NCI-H1105 treated with DMSO at 0.1 percent for 48 hours (cell line): ENCODE measurements around the gene TSEN54.

Experiments
- DNase-seq: peaks from one replicate; lab custom pipeline; 2025; lab: John Stamatoyannopoulos, UW

TSEN54 gene

DNA sequence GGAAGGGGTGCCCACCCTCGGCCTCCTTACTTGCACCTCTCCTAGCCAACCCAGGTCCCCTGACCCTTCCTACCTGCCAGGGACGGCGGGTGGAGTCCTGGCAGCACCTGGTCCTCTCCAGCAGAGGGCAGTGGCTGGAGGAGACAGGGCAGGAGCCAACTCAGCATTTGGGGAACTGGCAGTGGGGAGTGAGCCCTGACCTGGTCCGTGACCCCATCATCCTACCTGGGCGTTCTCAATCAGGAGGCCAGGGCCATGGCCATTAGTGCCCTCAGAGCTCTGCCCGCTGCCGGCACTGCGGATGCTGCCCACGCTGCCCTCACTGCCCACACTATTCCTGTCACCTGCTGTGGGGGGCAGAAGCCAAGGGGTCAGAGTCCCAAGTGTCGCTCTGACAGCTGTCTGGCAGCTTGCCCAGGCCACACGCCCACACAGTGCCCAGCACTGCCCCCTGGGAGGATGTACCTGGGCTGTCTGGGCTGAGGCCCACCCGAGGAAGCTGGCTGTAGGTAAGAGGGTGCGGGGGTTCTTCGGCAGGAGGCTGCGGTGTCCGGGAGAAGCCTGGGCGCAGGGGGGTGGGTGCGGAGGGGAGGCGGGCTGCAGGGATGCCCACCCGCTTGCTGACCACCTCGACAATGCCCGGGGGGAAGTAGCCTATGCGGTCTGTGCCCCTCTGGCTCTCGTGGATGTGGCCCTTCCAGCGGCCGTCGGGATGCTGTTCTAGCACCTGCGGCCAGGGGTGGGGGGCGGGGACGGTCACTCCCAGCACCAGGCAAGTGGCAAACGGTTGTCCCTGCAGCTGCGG lies 11.8 kb upstream of the TSEN54 start:
- DNase-seq: no peak

DNA sequence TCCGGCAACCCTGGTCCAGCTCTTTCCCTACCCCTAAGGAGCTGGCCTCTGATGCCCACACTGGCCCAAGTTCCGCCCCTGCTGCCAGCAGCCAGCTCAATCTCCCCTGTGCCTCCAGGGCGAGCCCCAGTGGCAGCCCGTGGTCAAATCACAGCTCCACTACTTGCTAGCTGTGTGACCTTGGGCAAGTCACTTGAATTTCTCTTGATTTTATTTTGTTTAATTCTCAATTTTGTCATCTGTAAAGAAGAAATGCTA lies 11.2 kb upstream of the TSEN54 start:
- no peak for DNase-seq

DNA sequence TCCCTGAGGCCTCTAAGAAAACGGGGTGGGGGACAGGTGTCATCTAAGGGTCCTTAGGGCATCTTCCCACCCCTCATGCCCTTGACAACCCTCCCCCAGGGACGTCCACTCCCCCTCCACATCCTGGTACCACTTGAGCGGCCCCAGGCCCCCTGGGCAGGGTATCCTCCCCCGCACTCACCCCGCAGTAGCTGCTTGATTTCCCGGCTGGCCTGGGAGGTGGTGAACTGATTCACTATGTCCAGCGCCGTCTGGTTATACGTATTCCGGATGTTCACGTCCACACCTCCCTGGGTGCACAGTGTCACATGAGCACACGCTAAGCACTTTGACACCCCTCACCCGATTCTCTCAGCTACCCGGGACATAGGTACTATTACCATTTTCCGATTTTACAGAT lies 10.7 kb upstream of the TSEN54 start:
- no peak for DNase-seq

DNA sequence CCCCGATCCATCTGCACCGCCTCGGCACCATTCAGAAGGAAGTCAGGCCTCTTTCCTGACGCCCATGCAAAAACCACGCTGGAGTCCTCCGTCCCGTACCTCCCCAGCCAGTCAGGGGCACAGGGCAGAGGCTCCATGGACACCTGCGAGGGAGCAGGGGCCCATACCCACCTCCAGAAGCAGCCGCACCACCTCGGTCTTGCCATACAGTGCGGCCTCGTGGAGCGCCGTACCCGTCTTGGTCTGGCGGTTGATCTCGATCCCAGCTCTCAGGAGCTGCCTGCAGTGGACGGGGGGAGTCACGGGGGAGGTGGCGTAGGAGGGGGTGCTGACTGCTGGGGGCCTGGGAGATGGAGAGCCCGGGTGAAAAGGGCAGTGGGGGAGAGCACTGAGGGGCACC lies 10.2 kb upstream of the TSEN54 start:
- DNase-seq: no peak

DNA sequence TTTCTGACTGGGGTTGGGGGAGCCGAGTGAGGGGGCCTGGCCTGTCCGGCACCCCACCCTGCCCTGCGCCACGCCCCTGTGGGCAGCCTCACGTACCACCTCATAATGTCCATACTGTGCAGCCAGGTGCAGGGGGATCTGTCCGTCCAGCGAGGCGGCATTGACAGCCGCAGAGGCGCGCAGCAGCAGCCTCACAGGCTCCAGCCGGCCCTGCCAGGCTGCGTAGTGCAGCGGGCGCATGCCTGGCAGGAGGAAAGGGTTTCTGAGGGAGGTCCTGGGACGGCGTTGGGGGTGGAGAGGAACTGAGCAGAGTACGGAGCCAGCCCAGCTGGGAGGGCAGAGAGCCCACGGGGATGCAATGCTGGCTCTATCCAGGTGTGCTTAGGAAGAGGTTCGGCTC lies 9.4 kb upstream of the TSEN54 start:
- DNase-seq: no peak

DNA sequence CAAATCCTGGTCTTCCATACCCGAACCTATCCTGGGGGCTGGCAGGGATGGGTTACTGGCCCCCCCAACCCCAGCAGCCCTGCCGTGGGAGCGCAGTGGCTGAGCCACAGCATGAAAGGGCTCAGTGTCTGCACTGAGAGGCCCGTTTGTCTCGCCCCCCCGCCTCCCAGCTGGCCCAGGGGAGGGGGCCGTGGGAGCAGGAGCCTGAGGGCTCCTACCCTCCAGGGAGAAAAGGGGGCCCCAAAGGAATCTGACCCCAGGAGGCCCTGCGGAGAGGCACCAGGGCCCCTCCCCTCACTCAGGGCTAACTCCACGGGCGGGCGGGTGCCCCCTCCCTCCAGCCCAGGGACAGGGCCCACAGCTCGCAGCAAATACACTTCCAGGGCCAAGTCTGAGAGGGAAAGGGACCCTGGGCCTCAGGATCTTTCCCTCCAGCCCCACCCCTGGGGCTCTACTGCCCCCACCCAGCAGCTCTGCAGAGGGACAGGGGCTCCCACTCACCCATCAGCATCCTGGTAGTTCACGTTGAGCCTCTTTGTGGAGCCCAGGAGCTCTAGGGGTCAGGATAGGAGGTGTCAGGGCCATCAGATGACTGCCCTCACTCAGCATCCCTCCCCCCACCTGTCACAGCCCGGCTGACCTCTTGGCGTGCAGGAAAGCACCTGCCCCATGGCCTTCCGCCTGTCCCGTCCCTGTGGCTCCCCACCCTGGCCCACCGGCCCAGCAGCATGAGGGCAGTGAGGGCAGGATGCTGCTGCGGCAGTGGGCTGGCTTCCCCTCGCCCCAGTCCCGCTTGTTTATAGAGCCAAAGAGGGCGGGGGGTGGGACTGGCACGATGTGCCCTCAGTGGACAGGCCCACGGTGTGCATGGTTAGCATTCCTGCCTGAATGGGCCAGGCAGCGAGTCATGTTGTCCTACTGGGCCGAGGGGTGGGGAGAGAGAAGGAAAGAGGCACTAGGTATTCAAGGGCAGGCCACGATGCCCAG lies 8.3 kb upstream of the TSEN54 start:
- no peak for DNase-seq

DNA sequence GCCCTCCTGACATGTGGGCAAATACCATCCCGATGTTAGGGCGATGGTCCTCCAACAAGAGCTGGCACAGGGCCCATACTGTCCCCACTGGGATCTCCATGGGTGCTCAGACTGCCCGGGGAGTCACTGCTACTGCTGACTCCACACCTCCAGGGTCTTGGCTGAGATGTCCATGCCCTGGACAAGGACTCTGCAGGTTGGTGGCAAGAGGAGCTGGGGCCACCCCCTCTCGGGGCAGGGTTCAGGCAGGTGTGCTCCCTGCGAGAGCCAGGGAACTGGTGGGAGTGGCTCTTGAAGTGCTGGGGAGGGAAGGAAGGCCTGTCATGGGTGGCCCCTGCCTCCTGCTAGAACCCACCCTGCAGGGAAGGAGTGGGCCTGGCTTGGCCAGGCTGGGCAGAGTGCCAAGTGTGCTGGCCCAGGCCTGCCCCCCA lies 7.4 kb upstream of the TSEN54 start:
- DNase-seq: no peak

DNA sequence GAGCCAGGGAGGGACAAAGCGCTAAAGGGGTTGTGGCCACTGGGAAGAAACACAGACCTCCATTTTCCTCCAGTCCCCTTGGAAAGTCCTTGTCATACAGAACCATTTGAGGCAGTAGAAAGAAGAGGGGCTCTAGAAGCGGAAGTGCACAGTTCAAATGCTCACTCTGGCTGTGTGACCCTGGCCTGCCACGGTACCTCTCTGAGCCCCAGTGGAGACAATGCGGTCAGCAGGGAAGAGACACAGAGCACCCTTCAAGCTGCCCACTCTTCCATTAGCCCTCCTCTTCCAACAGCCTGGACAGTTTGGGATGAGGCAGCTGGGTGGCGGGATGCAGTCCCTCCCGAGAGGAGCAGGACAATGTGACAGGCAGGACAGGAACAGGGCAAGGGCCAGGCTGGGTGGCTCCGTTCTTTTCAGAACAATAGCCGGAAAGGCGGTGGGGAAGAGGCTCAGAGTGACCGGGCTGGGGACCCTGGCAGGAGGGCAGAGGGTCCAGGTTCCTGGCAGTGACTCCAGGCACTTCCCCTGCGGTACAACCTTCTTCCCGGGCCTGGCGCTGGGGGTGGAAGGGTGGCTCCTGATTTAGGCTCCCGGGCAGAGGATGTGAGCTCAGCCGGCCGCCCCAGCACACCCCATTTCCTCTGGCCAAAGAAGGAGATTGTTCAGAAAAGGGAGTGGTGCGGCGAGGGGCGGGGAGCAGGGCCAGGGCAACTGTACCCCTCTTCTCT lies 6.6 kb upstream of the TSEN54 start:
- no peak for DNase-seq

DNA sequence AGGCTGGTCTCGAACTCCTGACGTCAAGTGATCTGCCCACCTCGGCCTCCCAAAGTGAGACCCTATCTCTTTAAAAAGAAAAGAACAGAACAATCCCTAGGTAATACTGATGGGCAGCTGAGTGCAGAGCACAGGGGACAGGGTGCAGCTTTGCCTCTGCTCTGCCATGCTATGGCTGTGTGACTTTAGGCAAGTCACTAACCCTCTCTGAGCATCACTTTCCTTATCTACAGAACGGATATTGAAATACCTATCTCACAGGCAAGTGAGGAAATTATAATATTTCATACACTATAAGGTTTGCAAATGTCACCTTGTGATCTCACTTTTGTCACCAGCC lies 5.1 kb upstream of the TSEN54 start:
- no peak for DNase-seq

DNA sequence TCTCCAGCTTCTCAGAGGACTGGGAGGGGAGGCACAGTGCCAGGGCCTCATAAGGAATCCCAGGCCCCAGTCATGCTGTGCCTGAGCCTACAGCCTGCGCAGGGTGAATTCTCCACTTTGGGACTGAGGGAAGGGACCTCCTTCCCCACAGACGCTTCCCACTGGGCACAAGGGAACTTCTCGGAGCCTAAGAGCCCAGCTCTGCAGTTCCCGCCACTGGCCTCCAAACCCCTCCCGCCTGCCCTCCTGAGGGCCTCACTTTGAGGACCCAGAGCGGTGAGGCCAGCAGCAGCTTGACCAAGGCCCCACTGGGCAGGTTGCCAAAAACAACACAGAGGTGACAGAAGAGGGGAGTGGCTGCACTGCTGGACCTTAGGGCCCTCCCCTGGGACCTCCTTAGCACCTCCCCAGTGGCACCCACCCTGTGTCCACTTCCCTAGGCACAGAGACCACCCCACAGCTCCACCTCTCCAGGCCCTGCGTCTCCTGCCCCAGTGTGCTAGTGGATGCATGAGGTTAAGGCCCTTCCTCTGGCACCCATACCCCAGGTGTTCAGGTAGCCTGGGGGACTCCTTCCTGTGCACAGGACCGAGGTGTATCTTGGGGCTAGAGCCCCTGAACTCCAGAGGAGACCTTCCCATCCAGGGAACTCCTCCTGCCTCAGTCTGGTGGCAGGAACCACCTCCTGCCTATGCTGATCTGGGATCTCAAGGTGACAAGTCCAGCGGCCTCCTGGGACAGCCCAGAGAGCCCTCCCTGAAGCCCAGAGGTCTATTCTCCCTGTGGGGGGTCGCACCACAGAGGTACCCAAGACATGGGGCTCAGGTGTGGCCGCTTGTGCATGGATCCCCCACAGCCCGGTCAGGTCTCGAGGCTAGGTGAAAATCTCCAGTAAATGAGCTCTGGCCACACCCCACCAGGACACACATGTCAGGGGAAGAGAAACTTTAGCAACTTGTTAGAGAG lies 4.4 kb upstream of the TSEN54 start:
- DNase-seq: no peak

DNA sequence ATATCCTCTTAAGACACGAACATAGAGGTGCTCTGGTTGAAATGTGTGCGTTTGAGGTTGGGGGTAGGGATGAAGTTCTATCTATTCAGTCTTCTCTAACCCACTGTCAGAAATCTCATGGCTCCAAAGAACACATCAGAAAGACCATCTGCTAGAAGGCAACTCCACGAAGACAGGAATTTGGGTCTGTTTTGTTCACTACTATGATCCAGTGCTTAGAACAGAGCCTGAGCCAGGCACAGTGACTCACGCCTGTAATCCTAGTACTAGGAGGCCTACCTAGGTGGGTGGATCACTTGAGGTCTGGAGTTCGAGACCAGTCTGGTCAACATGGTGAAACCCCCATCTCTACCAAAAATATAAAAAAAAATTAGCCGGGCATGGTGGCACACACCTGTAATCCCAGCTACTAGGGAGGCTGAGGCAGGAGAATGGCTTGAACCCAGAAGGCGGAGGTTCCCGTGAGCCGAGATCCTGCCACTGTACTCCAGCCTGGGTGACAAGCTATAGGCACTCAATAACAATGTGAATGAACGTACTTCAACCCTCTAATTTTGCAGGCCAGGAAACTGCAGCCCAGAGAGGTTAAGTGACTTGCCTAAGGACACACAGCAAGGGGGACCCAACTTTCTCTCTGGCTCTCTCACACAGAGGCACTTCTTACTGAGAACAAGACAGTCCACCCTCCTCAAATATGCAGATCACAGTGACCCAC lies 3.2 kb upstream of the TSEN54 start:
- no peak for DNase-seq

DNA sequence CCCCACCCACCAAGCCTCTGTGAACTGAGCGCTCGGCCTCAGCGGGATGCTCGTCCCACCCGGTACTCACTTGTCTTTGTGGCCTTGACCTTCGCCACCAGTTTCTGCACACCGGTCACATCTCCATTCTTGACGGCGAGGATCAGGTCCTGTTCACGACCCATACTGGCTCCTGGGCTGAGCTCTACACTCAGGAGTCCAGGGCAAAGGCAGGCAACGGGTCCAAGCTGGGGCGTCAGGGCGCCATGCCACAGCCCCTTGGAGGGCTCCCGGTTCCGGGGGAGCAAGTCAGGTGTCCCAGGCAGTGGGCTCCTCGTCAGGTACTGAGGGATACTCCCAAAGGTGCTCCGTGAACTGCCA lies 2.7 kb upstream of the TSEN54 start:
- no peak for DNase-seq

DNA sequence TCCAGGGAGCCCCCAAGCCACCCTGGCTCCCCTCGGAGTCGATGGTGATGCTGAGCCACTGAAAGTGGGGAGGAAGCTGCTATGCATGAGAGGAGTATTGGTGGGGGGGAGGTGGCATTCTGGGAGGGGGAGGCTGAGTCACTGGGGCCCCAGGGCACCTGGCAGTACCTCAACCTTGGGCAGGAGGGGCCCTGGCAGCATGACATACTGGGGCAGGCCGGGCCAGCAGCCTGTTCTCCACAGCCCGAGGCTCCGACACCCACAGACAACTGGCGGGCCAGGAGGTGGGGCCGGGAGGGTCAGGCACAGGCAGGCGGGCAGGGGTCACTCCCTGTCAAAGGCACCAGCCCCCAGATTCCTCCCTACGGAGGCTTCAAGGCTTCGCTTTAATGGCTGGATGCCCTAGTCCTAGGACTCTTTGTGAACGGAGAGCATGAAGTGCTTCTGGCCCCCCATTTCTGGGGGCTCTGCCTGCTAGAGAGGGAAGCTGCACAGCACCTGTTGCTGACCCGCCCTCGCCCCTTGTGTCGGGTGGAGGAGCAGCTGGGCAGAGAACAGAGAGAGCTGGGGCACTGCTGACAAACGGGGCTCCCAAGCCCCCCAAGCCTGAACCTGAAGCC lies 1.9 kb upstream of the TSEN54 start:
- DNase-seq: no peak

DNA sequence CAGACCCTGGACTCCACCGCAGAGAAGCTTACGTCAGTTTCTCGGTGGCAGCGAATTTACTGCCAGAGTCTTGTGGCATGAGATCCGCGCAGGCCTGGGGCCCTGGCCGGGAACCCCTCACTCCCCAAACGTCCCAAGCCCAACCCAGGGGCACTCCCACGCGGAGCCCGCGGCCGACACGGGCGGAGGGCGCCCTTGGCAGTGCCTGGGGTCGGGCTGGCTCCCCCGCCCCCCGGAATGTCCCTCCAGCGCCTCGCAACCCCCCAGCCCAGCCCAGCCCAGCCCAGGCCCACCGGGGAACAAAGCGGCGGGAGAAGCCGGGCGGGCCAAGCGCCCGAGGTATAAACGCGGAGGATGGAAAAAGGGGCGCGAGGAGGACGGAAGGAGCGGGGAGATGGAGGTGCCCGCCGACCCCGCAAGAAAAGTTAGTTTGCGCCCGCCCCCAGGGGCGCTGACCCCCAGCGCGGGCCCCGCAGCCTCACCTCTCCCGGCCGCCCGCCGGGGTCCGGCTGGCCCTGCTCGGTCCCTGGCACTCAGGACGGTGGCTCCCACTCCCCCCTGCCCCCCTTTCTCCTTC lies 1.3 kb upstream of the TSEN54 start:
- peak; percentile 52 for DNase-seq

DNA sequence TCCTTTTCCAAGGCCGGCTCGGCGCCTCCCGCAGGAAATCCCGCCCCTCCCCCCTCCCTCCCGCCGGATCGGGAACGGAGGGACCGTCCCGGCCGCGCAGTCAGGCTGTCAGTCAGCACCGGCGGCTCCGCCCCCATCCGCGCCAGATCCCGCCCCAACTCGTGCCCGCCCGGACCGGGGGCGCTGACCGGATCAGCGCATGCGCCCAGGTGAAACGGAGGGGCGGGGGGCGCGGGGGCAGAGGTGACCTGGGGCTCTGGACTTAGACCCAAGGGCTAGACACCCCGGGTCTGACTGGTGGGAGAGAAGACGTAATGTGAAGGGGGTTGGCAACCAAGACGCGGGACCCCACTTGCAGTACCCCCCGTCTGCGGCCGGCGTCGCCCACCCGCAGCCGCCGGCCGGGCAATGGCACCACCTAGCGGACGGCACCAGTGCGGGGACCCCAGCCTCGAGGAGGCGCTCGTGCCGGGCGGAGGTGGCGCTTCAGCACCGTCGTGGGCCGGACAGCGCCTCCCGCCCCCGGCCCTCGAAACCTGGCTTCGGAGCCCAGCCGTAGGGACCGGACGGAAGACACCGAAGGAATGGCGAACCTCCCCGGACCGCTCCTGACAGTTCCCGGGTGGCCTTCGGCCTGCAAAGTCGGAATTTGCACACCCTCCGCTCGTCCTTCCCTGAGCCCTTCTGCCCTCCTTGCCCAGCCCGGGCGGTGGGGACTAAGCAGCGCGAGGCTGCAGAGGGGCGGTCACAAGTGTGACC lies 653 bp upstream of the TSEN54 start, which contains the start of gene CASKIN2:
TSS of gene CASKIN2 (minus strand) at position 42 of the 759 bp plus-strand sequence. CDS start 1,733 bp downstream, outside the sequence.
- DNase-seq: peak; percentile 76

DNA sequence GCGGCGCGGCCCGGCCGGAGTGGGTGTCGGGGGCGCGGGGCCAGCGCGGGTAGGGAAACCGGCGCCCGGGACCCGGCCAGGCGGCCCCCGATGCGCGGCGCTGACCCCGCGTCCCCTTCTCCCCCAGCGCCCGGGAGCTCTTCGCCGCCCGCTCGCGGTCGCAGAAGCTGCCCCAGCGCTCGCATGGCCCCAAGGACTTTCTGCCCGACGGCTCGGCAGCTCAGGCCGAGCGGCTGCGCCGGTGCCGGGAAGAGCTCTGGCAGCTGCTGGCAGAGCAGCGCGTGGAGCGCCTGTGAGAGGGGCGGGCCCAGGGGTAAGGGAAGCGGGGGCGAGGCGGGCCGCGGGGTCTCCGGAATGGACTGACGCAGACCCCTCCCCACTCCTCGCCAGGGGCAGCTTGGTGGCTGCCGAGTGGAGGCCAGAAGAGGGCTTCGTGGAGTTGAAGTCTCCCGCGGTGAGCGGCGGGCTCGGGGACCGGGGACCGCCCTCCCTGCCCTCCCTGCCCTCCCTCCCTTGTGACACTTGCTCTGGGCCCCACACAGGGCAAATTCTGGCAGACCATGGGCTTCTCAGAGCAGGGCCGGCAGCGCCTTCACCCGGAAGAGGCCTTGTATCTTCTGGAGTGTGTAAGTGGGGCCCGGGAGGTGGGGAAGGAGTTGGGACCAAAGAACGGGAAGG lies 430 bp downstream of the TSEN54 start:
- DNase-seq: peak; percentile 30

DNA sequence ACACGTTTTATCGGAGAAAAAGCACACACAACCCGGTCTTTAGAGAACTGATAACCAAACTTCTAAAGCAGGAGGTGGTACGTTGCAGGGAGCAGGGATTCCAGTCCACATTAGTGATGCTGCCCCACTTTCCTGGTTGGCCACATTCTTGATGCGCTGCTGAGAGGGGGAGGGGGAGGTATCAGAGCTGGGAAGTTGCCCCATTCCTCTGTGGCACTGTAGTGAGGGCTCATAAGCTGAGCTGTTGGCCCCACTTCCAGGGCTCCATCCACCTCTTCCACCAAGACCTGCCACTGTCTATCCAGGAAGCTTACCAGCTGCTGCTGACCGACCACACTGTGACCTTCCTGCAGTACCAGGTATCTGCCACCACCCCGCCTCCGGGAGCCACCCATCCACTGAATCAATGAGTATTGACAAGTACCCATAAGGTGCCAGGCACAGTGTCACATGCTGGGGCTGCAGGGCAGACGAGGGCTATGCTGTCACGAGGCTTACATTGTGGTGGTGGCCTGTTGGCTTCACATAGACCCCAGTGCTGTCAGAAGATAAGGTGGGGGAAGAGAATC lies 1.1 kb downstream of the TSEN54 start:
- DNase-seq: no peak

DNA sequence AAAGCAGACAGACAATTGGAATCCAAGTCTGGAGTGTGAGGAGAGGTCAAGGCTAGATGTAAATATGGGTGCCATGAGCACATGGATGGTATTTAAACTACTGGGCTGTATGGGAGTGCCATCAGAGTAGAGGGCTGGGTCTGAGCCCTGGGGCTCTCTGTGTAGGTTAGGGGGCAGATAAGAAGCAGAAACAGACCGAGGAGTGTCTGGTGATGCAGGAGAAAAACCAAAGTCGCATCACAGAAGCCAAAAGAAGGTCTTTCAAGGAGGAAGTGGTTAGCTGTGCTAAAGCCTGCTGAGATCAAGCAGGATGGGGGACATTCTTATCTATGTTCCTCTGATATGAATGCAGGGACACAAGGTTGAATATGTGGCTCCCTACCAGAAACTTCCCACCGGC lies 1.9 kb downstream of the TSEN54 start:
- no peak for DNase-seq
